Thymus (tissue), 11 donors: ENCODE data around the gene RPP25L. TPM values are rescaled to one million over a fixed set of nuclear protein-coding genes. Genes with fewer than 3 reads are reported as not detected.

Source experiments
- DNase-seq, 9 donors: peaks; one replicate each; pipeline ENCODE4 v3.0.0-alpha.2; 2013; ENCODE audit warnings: low spot score in 9 of 9, low read depth in 6 of 9, missing footprints in 1 of 9
- H3K27ac ChIP-seq, 2 donors: one replicate each; pipeline ENCODE4 v1.5.1; 2013; ENCODE audit warnings: control low read depth in 1 of 2, low read depth in 1 of 2, low read length in 1 of 2, mild to moderate bottlenecking in 1 of 2, moderate library complexity in 1 of 2
- H3K27me3 ChIP-seq, 2 donors: one replicate each; pipeline ENCODE4 v1.5.1; 2013; ENCODE audit warnings: low read length in 1 of 2; ENCODE audit not compliant: control insufficient read depth in 2 of 2, insufficient read depth in 1 of 2
- H3K36me3 ChIP-seq, 2 donors: one replicate each; pipeline ENCODE4 v1.5.1; 2013; ENCODE audit warnings: low read length in 1 of 2, mild to moderate bottlenecking in 1 of 2, moderate library complexity in 1 of 2; ENCODE audit not compliant: control insufficient read depth in 2 of 2, insufficient read depth in 2 of 2
- H3K4me1 ChIP-seq, 2 donors: one replicate each; pipeline ENCODE4 v1.5.1; 2013; ENCODE audit warnings: low read length in 2 of 2; ENCODE audit not compliant: control insufficient read depth in 2 of 2, insufficient read depth in 2 of 2
- H3K4me3 ChIP-seq, 2 donors: one replicate each; pipeline ENCODE4 v1.5.1; 2013; ENCODE audit warnings: low read length in 2 of 2, control low read depth in 1 of 2, mild to moderate bottlenecking in 1 of 2
- H3K9me3 ChIP-seq, 2 donors: one replicate each; pipeline ENCODE4 v1.5.1; 2013; ENCODE audit warnings: low read length in 1 of 2, mild to moderate bottlenecking in 1 of 2; ENCODE audit not compliant: control insufficient read depth in 2 of 2, insufficient read depth in 1 of 2
- WGBS: extraction: QIAGEN DNeasy Blood & Tissue Kit; methylation state at CpG from one replicate; pipeline ENCODE4 v1.1.7; 2013; 5-methylcytosine and 5-hydroxymethylcytosine counted together
- polyA plus RNA-seq: library from polyadenylated mRNA; stranded (reverse); fragments of 200-250 nt; gene quantifications from one replicate; pipeline ENCODE4 v1.2.3, GENCODE V29; 2013
- total RNA-seq: library from RNA; stranded (reverse); fragments of 120-200 nt; gene quantifications from one replicate; pipeline ENCODE4 v1.2.4, GENCODE V29; 2013
- donor health status: healthy.

Gene RPP25L
- total and polyA plus RNA-seq, 2 donors: 38.4 to 40.8 TPM

- 97% methylated on average over 3 of the region's 3 CpGs for WGBS
- Histone ChIP-seq H3K27me3 (peaks cover 10 to 22% of the 10 kb centered on the region in 2 donors), H3K9me3 (peaks cover 0 to 3% of the 10 kb centered on the region in 2 donors), H3K36me3 (peaks cover 8 to 9% of the 10 kb centered on the region in 2 donors), H3K4me1 (peaks cover 14 to 24% of the 10 kb centered on the region in 2 donors), H3K27ac (no peak overlapping the region), H3K4me3 (no peak overlapping the region)
- DNase-seq: no peak
Measured at GRCh38 chr9:34634551-34635248, 22.8 kb upstream of the RPP25L start.

- H3K27ac ChIP-seq: no peak overlapping the region
- H3K36me3 ChIP-seq: peaks cover 8 to 9% of the 10 kb centered on the region in 2 donors
- 39% methylated on average over 3 of the region's 3 CpGs for WGBS
- H3K9me3 ChIP-seq: peaks cover 0 to 3% of the 10 kb centered on the region in 2 donors
- peaks cover 17 to 29% of the 10 kb centered on the region in 2 donors for H3K27me3 ChIP-seq
- no peak overlapping the region for H3K4me3 ChIP-seq
- peaks cover 14 to 24% of the 10 kb centered on the region in 2 donors for H3K4me1 ChIP-seq
- peak in 7 of 9 donors; percentile 54 to 78 (median 62) for DNase-seq
Measured at GRCh38 chr9:34633851-34634550, 22.1 kb upstream of the RPP25L start.

- H3K4me3 ChIP-seq: no peak overlapping the region
- DNase-seq: no peak
- H3K9me3 ChIP-seq: peaks cover 0 to 3% of the 10 kb centered on the region in 2 donors
- peaks cover 8 to 9% of the 10 kb centered on the region in 2 donors for H3K36me3 ChIP-seq
- peaks cover 9 to 19% of the 10 kb centered on the region in 2 donors for H3K4me1 ChIP-seq
- no peak overlapping the region for H3K27ac ChIP-seq
- peaks cover 25 to 36% of the 10 kb centered on the region in 2 donors for H3K27me3 ChIP-seq
- 84% methylated on average over 5 of the region's 5 CpGs for WGBS
Measured at GRCh38 chr9:34633166-34633565, 21.3 kb upstream of the RPP25L start.

GRCh38 chr9:34630402-34631154, 18.7 kb upstream of the RPP25L start:
- H3K4me1 ChIP-seq: peaks cover 0 to under 1% of the 10 kb centered on the region in 2 donors
- no peaks in the 10 kb centered on the region for H3K9me3 ChIP-seq
- H3K27ac ChIP-seq: no peak overlapping the region
- H3K27me3 ChIP-seq: peaks cover 51 to 62% of the 10 kb centered on the region in 2 donors
- no peak for DNase-seq
- 58% methylated on average over 5 of the region's 5 CpGs for WGBS
- H3K4me3 ChIP-seq: no peak overlapping the region
- H3K36me3 ChIP-seq: peaks cover 5 to 8% of the 10 kb centered on the region in 2 donors

GRCh38 chr9:34629491-34629808, 17.6 kb upstream of the RPP25L start:
- no peak for DNase-seq
- Histone ChIP-seq H3K36me3 (no peaks in the 10 kb centered on the region), H3K9me3 (no peaks in the 10 kb centered on the region), H3K4me1 (no peaks in the 10 kb centered on the region), H3K27me3 (peaks cover 60 to 73% of the 10 kb centered on the region in 2 donors), H3K27ac (no peak overlapping the region), H3K4me3 (no peak overlapping the region)
- WGBS: 27% methylated on average over 5 of the region's 5 CpGs

GRCh38 chr9:34628656-34629490, 17.0 kb upstream of the RPP25L start, which contains the start of gene ARID3C:
Gene ARID3C, minus strand, starts transcription at chr9:34629066. Its CDS starts 1,052 bp downstream, at chr9:34628014.
- no peak within 1 kb of the TSS for H3K27ac ChIP-seq
- peak within 1 kb of the TSS in 1 of 2 donors; percentile 42 for H3K4me3 ChIP-seq
- peaks cover 66 to 79% of the 10 kb centered on the region in 2 donors for H3K27me3 ChIP-seq
- WGBS: 2% methylated on average over 69 of the region's 69 CpGs
- H3K36me3 ChIP-seq: no peaks in the 10 kb centered on the region
- no peaks in the 10 kb centered on the region for H3K9me3 ChIP-seq
- peaks cover 0 to 2% of the 10 kb centered on the region in 2 donors for H3K4me1 ChIP-seq
- DNase-seq: peak in 1 of 9 donors; percentile 35

GRCh38 chr9:34627716-34628655, 16.1 kb upstream of the RPP25L start:
- no peak overlapping the region for H3K27ac ChIP-seq
- H3K4me3 ChIP-seq: no peak overlapping the region
- H3K36me3 ChIP-seq: no peaks in the 10 kb centered on the region
- H3K9me3 ChIP-seq: no peaks in the 10 kb centered on the region
- peaks cover 3% of the 10 kb centered on the region in 2 donors for H3K4me1 ChIP-seq
- 41% methylated on average over 20 of the region's 20 CpGs for WGBS
- peaks cover 74 to 88% of the 10 kb centered on the region in 2 donors for H3K27me3 ChIP-seq
- no peak for DNase-seq

GRCh38 chr9:34625186-34625486, 13.2 kb upstream of the RPP25L start:
- peaks cover 86 to 92% of the 10 kb centered on the region in 2 donors for H3K27me3 ChIP-seq
- whole genome bisulfite sequencing: 64% methylated on average over 3 of the region's 3 CpGs
- no peak overlapping the region for H3K4me3 ChIP-seq
- no peaks in the 10 kb centered on the region for H3K9me3 ChIP-seq
- no peaks in the 10 kb centered on the region for H3K36me3 ChIP-seq
- H3K4me1 ChIP-seq: peaks cover 3 to 10% of the 10 kb centered on the region in 2 donors
- DNase-seq: no peak
- no peak overlapping the region for H3K27ac ChIP-seq
